BE2C (cell line): ENCODE data around the gene RNU1-2.
A peak's percentile ranks its signal among the peaks of the same experiment; 100 is the strongest.

Experiments used
- DNase-seq: peaks from one replicate; pipeline ENCODE4 v3.0.0-alpha.2; 2020
- H3K27me3 ChIP-seq: fragments of 250-450 bp; sonication (Bioruptor Pico); 2 replicates; pipeline ENCODE4 v1.5.1; 2020; ENCODE audit warnings: mild to moderate bottlenecking
- H3K36me3 ChIP-seq: fragments of 250-450 bp; sonication (Bioruptor Pico); 2 replicates; pipeline ENCODE4 v1.5.1; 2020; ENCODE audit warnings: mild to moderate bottlenecking
- H3K4me1 ChIP-seq: fragments of 250-450 bp; sonication (Bioruptor Pico); 2 replicates; pipeline ENCODE4 v1.5.1; 2020
- H3K4me3 ChIP-seq: 2 replicates; pipeline ENCODE4 v1.5.1; 2011; ENCODE audit warnings: low read depth, low read length
- H3K9me3 ChIP-seq: fragments of 250-450 bp; sonication (Bioruptor Pico); 2 replicates; pipeline ENCODE4 v1.5.1; 2020
- CTCF ChIP-seq: IDR thresholded peaks from 2 replicates; pipeline ENCODE4 v1.5.1; 2012; ENCODE audit warnings: mild to moderate bottlenecking, low read depth, low read length

The RNU1-2 gene

GRCh38 chr1:16920951-16921350 lies 25.2 kb downstream of the RNU1-2 start:
- H3K4me3 ChIP-seq: no peak overlapping the region
- no peak for DNase-seq

GRCh38 chr1:16921391-16922185 lies 25.8 kb downstream of the RNU1-2 start, which contains the start of gene CROCC:
Gene CROCC, plus strand, starts transcription at chr1:16921931. Its CDS starts 88 bp downstream, at chr1:16922019.
- DNase-seq: peak; percentile 67
- Histone ChIP-seq H3K4me3 (peak within 1 kb of the TSS; percentile 46), H3K36me3 (no peaks in the 10 kb centered on the region), H3K9me3 (no peaks in the 10 kb centered on the region), H3K4me1 (no peaks in the 10 kb centered on the region; the same call in 1 of the 2 replicates), H3K27me3 (no peaks in the 10 kb centered on the region)
- no peak for TF ChIP-seq CTCF

More at GRCh38 chr1:16920951-16921350, 25.2 kb downstream of the RNU1-2 start:
- H3K4me1 ChIP-seq: no peaks in the 10 kb centered on the region; the same call in 1 of the 2 replicates
- TF ChIP-seq CTCF: no peak
- no peaks in the 10 kb centered on the region for H3K27me3 ChIP-seq
- H3K9me3 ChIP-seq: no peaks in the 10 kb centered on the region
- no peaks in the 10 kb centered on the region for H3K36me3 ChIP-seq

GRCh38 chr1:16922466-16922865 lies 26.7 kb downstream of the RNU1-2 start:
- no peaks in the 10 kb centered on the region for H3K27me3 ChIP-seq
- peak overlapping the region; percentile 46 for H3K4me3 ChIP-seq
- no peaks in the 10 kb centered on the region; the same call in 1 of the 2 replicates for H3K4me1 ChIP-seq
- DNase-seq: no peak
- no peak for TF ChIP-seq CTCF
- H3K36me3 ChIP-seq: no peaks in the 10 kb centered on the region
- H3K9me3 ChIP-seq: no peaks in the 10 kb centered on the region

GRCh38 chr1:16922885-16923431 lies 27.2 kb downstream of the RNU1-2 start:
- no peaks in the 10 kb centered on the region for H3K9me3 ChIP-seq
- no peak for DNase-seq
- H3K4me1 ChIP-seq: no peaks in the 10 kb centered on the region; the same call in 1 of the 2 replicates
- H3K27me3 ChIP-seq: no peaks in the 10 kb centered on the region
- no peak overlapping the region for H3K4me3 ChIP-seq
- H3K36me3 ChIP-seq: no peaks in the 10 kb centered on the region
- no peak for TF ChIP-seq CTCF

- no peaks in the 10 kb centered on the region; the same call in 1 of the 2 replicates for H3K4me1 ChIP-seq
- DNase-seq: no peak
- no peaks in the 10 kb centered on the region for H3K27me3 ChIP-seq
- H3K36me3 ChIP-seq: no peaks in the 10 kb centered on the region
- H3K4me3 ChIP-seq: no peak overlapping the region
- no peaks in the 10 kb centered on the region for H3K9me3 ChIP-seq
- TF ChIP-seq CTCF: no peak
Measured at GRCh38 chr1:16924216-16924918, 28.6 kb downstream of the RNU1-2 start.
